OCI-LY7 (cell line): ENCODE measurements around the gene KRT38.

Experiments
- CTCF ChIP-seq: fragments of 200-600 bp; sonication (generic); conservative IDR thresholded peaks from 2 replicates; pipeline ENCODE4 v1.5.1; 2014; ENCODE audit warnings: mild to moderate bottlenecking, antibody characterized with exemption, low read length, moderate library complexity, mixed read lengths
- EZH2phosphoT487 ChIP-seq: fragments of 200-600 bp; sonication (generic); IDR thresholded peaks from 2 replicates; pipeline ENCODE4 v1.6.1; 2018; ENCODE audit warnings: low read depth, borderline replicate concordance, mild to moderate bottlenecking, mixed run types, antibody characterized with exemption, low read length, moderate library complexity, mixed read lengths

GRCh38 chr17:41386227-41386626, 54.6 kb downstream of the KRT38 start:
- no peak for TF ChIP-seq CTCF
- no peak for TF ChIP-seq EZH2phosphoT487
